Keratinocyte (primary cell): ENCODE results near the gene ADGRF1. TPM values are rescaled to one million over a fixed set of nuclear protein-coding genes. Genes with fewer than 3 reads are reported as not detected.

Experiments
- DNase-seq: peaks from one replicate; pipeline ENCODE4 v3.0.0-alpha.2; 2011; ENCODE audit warnings: low read depth, missing footprints, low spot score
- FAIRE-seq: peaks from 2 replicates; lab custom pipeline; 2011; peaks lifted over from hg19 to GRCh38; lab: Jason Lieb, UNC
- H2AFZ ChIP-seq: 2 replicates; pipeline ENCODE4 v1.6.0; 2012; ENCODE audit warnings: low read length, control low read depth, inconsistent platforms; ENCODE audit not compliant: control insufficient read depth
- H3K27ac ChIP-seq: 2 replicates; pipeline ENCODE4 v1.5.1; 2011; ENCODE audit warnings: low read length; ENCODE audit not compliant: control insufficient read depth, insufficient read depth
- H3K27me3 ChIP-seq: 3 replicates; pipeline ENCODE4 v1.6.0; 2011; ENCODE audit warnings: low read length; ENCODE audit not compliant: control insufficient read depth, insufficient read depth; ENCODE audit errors: extremely low read depth
- H3K36me3 ChIP-seq, 2 experiments: 2 replicates in 1 of 2; 3 replicates in 1 of 2; pipeline ENCODE4 v1.5.1; 2011; ENCODE audit warnings: low read length in 2 of 2, mild to moderate bottlenecking in 1 of 2; ENCODE audit not compliant: control insufficient read depth in 2 of 2, insufficient read depth in 2 of 2; ENCODE audit errors: extremely low read depth in 1 of 2
- H3K4me1 ChIP-seq: 3 replicates; pipeline ENCODE4 v1.5.1; 2011; ENCODE audit warnings: low read length; ENCODE audit not compliant: control insufficient read depth, insufficient read depth; ENCODE audit errors: extremely low read depth
- H3K4me2 ChIP-seq: 3 replicates; pipeline ENCODE4 v1.6.0; 2011; ENCODE audit warnings: low read depth, low read length; ENCODE audit not compliant: control insufficient read depth, insufficient read depth; ENCODE audit errors: extremely low read depth
- H3K4me3 ChIP-seq, 3 experiments: fragments of 200-600 bp in 1 of 3; sonication (generic) in 1 of 3; 2 replicates in 2 of 3; 3 replicates in 1 of 3; pipeline ENCODE4 v1.5.1; 2011 to 2016; ENCODE audit warnings: low read length in 3 of 3, mild to moderate bottlenecking in 3 of 3, control low read depth in 2 of 3, inconsistent platforms in 1 of 3, low read depth in 1 of 3, mixed read lengths in 1 of 3, mixed run types in 1 of 3, moderate library complexity in 1 of 3; ENCODE audit not compliant: control insufficient read depth in 2 of 3, insufficient read depth in 2 of 3; ENCODE audit errors: extremely low read depth in 1 of 3
- H3K79me2 ChIP-seq: 2 replicates; pipeline ENCODE4 v1.6.0; 2012; ENCODE audit warnings: low read length; ENCODE audit not compliant: control insufficient read depth, insufficient read depth
- H3K9ac ChIP-seq: 3 replicates; pipeline ENCODE4 v1.6.0; 2011; ENCODE audit warnings: low read length; ENCODE audit not compliant: control insufficient read depth, insufficient read depth; ENCODE audit errors: extremely low read depth
- H3K9me1 ChIP-seq: 3 replicates; pipeline ENCODE4 v1.6.0; 2011; ENCODE audit warnings: low read length; ENCODE audit not compliant: control insufficient read depth, insufficient read depth; ENCODE audit errors: extremely low read depth
- H3K9me3 ChIP-seq: 2 replicates; pipeline ENCODE4 v1.5.1; 2012; ENCODE audit warnings: low read depth, low read length; ENCODE audit not compliant: control insufficient read depth
- H4K20me1 ChIP-seq: 3 replicates; pipeline ENCODE4 v1.6.0; 2011; ENCODE audit warnings: low read length; ENCODE audit not compliant: control insufficient read depth, insufficient read depth; ENCODE audit errors: extremely low read depth
- EZH2 ChIP-seq: IDR thresholded peaks from one replicate; pipeline ENCODE4 v1.6.1; 2012; ENCODE audit warnings: inconsistent platforms, mild to moderate bottlenecking, low read length, moderate library complexity
- dilution Hi-C: fragments of 300-500 bp; cut with MboI; formaldehyde crosslinking; loops from one replicate; pipeline ENCODE4 v1.7.0; 2020; ENCODE audit warnings: low sequenced_read_pairs; ENCODE audit not compliant: extremely low pct_ligation_motif_present
- polyA plus RNA-seq, 5 experiments: library from polyadenylated mRNA; depleted of rRNA in 3 of 5; stranded (reverse) in 3 of 5; stranded (forward) in 1 of 5; unstranded in 1 of 5; fragments of >200 nt; gene quantifications; 1 replicate in 1 of 5; 2 replicates in 3 of 5; 3 replicates in 1 of 5; pipeline versions ENCODE4 v1.2.1 to v1.2.3, GENCODE V29; 2011 to 2012; ENCODE audit warnings: missing spikeins in 2 of 5, low read depth in 1 of 5, low replicate concordance in 1 of 5
- TF ChIP-seq, protein P1 (sequence below), 3 experiments: IDR thresholded peaks in 1 of 3; conservative IDR thresholded peaks in 1 of 3; optimal IDR thresholded peaks in 1 of 3; 2 replicates in 2 of 3; 3 replicates in 1 of 3; pipeline versions ENCODE3 to v1.5.1; 2011; ENCODE audit warnings: low read length in 3 of 3, mild to moderate bottlenecking in 3 of 3, moderate library complexity in 2 of 3, control low read depth in 1 of 3, inconsistent platforms in 1 of 3; ENCODE audit not compliant: insufficient read depth in 2 of 3; ENCODE audit errors: extremely low read depth in 1 of 3

Gene ADGRF1
- polyA plus RNA-seq, 1 donor (not counting 4 experiments of a cell fraction or from before 2014, with no cell fraction given) = 43.9 TPM

DNA sequence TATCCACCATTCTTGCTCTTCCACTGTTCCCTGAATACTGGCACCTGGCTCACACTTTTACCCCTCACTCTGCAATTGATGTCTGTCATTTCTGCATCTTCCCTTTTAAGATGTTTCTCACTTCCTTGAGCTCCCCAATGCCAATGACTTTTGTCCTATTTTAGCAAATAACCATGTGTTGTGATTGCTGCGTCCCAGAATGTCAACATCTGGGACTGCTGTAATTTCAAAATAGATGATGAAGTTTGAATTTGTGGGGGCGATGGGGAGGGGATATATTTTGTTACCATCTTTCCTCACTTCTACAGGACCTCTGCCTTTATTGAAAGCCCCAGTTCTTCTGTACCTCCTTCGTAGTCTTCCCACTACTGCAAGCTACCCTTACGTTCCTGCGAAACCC is 80.4 kb downstream of the ADGRF1 start:
- dilution Hi-C loops = no loop called here
- no peak for TF ChIP-seq EZH2
- TF ChIP-seq, protein P1, sequence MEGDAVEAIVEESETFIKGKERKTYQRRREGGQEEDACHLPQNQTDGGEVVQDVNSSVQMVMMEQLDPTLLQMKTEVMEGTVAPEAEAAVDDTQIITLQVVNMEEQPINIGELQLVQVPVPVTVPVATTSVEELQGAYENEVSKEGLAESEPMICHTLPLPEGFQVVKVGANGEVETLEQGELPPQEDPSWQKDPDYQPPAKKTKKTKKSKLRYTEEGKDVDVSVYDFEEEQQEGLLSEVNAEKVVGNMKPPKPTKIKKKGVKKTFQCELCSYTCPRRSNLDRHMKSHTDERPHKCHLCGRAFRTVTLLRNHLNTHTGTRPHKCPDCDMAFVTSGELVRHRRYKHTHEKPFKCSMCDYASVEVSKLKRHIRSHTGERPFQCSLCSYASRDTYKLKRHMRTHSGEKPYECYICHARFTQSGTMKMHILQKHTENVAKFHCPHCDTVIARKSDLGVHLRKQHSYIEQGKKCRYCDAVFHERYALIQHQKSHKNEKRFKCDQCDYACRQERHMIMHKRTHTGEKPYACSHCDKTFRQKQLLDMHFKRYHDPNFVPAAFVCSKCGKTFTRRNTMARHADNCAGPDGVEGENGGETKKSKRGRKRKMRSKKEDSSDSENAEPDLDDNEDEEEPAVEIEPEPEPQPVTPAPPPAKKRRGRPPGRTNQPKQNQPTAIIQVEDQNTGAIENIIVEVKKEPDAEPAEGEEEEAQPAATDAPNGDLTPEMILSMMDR (optimal IDR thresholded peaks at IDR 0.05 in 1 of 3, IDR thresholded peaks at IDR 0.05 in 1 of 3, conservative IDR thresholded peaks at IDR 0.05 in 1 of 3; ENCODE audit: extremely low read depth in 1 of 3, insufficient read depth in 2 of 3, low read length in 3 of 3) = no peak
- Histone ChIP-seq H3K9me3 (no peaks in the 10 kb centered on the region), H2AFZ (no peak overlapping the region), H3K4me2 (no peak overlapping the region), H3K9ac (no peak overlapping the region), H4K20me1 (no peaks in the 10 kb centered on the region), H3K4me3 (no peak overlapping the region), H3K79me2 (no peaks in the 10 kb centered on the region), H3K27me3 (no peaks in the 10 kb centered on the region), H3K4me1 (no peaks in the 10 kb centered on the region), H3K27ac (no peak overlapping the region), H3K9me1 (no peaks in the 10 kb centered on the region), H3K36me3 (no peaks in the 10 kb centered on the region)
- FAIRE-seq (no peak), DNase-seq (no peak)

DNA sequence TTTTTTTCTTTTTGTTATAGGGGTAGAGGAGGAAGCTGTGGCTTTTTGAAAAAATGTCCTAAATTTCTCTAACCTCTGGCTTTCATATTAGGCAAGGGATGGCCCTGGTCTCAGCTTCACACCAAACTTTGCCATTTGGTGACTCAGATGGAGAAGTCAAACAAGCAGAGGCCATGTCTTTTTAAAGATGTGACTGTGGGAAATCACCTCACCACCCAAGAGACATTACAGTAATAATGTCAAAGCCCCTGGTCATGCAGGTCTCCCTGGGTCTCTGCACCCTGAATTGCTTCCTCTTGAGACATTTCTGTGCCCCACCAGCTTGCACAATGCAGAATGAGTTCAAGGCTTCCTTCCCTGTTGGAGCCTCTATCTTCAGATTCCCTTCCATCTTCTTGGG is 80.9 kb downstream of the ADGRF1 start:
- no peaks in the 10 kb centered on the region for H4K20me1 ChIP-seq
- no peaks in the 10 kb centered on the region for H3K27me3 ChIP-seq
- no peaks in the 10 kb centered on the region for H3K9me3 ChIP-seq
- TF ChIP-seq, protein P1 (optimal IDR thresholded peaks at IDR 0.05 in 1 of 3, IDR thresholded peaks at IDR 0.05 in 1 of 3, conservative IDR thresholded peaks at IDR 0.05 in 1 of 3; ENCODE audit: extremely low read depth in 1 of 3, insufficient read depth in 2 of 3, low read length in 3 of 3) = no peak
- TF ChIP-seq EZH2 = no peak
- H2AFZ ChIP-seq = no peak overlapping the region
- H3K4me1 ChIP-seq = no peaks in the 10 kb centered on the region
- H3K36me3 ChIP-seq = no peaks in the 10 kb centered on the region
- no peaks in the 10 kb centered on the region for H3K79me2 ChIP-seq
- FAIRE-seq = no peak
- H3K4me2 ChIP-seq = no peak overlapping the region
- H3K4me3 ChIP-seq = no peak overlapping the region
- DNase-seq = no peak
- H3K9me1 ChIP-seq = no peaks in the 10 kb centered on the region
- dilution Hi-C loops = no loop called here
- no peak overlapping the region for H3K27ac ChIP-seq
- H3K9ac ChIP-seq = no peak overlapping the region
